ENCODE results near the gene EIF4E1B.

The EIF4E1B gene

GRCh38 chr5:176619569-176620332 lies 10.7 kb upstream of the EIF4E1B start:
- Histone ChIP-seq H4K91ac (ENCODE audit: low read length) (peak overlapping the region; percentile 83), H2AK5ac (ENCODE audit: low read length, severe bottlenecking) (no peak overlapping the region), H3K23ac (ENCODE audit: low read length in 2 of 2) (peak overlapping the region; percentile 1 to 99), H3K9ac (ENCODE audit: low read length) (no peak overlapping the region), H2BK120ac (ENCODE audit: low read depth, low read length) (peak overlapping the region; percentile 45), H2BK12ac (ENCODE audit: low read length in 2 of 2) (peak overlapping the region; percentile 0 to 47), H2AFZ (ENCODE audit: low read depth, low read length) (no peak overlapping the region), H2BK15ac (ENCODE audit: low read depth, poor library complexity, severe bottlenecking) (peak overlapping the region; percentile 29), H3K27me3 (ENCODE audit: control insufficient read depth in 1 of 2, insufficient read depth in 1 of 2, low read length in 2 of 2) (peaks cover 33 to 37% of the 10 kb centered on the region in 2 experiments), H3K18ac (ENCODE audit: low read depth in 1 of 2, low read length in 2 of 2) (peak overlapping the region; percentile 1 to 71), H3K79me1 (replicated peaks; ENCODE audit: low read length, poor library complexity, severe bottlenecking) (no peaks in the 10 kb centered on the region), H3K4me2 (ENCODE audit: low read length, poor library complexity, severe bottlenecking) (no peak overlapping the region), H3K36me3 (ENCODE audit: control insufficient read depth in 1 of 2, insufficient read depth in 2 of 2, low read depth in 1 of 2, low read length in 2 of 2) (peaks cover 0 to 3% of the 10 kb centered on the region in 2 experiments), H3K14ac (ENCODE audit: low read length in 2 of 2) (no peak overlapping the region), H3K4ac (ENCODE audit: low read depth in 1 of 2, low read length in 2 of 2) (no peak overlapping the region), H3K4me3 (ENCODE audit: insufficient read depth in 1 of 2, low read depth in 1 of 2, low read length in 2 of 2) (peak overlapping the region in 1 of 2 experiments; percentile 59), H3K27ac (ENCODE audit: low read length, poor library complexity, severe bottlenecking) (no peak overlapping the region), H4K8ac (ENCODE audit: low read length) (no peak overlapping the region), H3K4me1 (ENCODE audit: control insufficient read depth, insufficient read depth, low read depth, low read length) (peaks cover 46% of the 10 kb centered on the region), H2BK5ac (ENCODE audit: low read depth, low read length, poor library complexity, severe bottlenecking) (no peak overlapping the region), H3K9me3 (ENCODE audit: control insufficient read depth, low read length) (no peaks in the 10 kb centered on the region)
- no peak for DNase-seq
- 19% methylated on average over 50 of the region's 59 CpGs for WGBS

DNA sequence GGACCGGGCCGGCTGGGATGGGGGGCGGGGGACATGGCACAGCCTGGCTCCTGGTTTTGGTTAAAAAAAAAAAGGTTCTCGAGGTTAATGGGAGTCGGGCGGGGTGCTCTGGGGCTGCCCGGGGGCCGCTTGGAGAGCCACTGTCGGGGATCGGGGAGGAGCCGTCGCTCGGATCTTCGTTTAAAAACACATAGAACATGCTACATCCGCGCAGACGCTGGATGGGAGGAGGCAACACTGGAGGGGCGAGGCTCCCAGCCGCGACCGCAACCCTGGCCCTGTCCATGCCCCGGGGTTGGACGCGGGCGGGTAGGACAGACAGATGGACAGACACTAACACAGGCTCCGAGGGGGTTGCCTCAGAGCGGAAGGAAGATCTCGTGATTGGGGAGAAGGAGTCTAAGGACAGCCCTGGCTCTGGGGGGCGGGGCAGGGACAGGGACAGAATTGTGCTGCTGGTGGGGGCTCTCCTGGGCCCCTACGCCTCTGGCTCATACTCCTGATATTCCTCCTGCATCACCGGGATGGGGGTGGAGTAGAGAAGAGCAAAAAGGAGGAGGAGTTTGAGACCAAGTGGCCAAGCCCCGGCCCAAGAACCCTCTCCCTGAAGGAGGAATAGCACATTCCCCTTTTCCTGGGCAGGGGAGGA lies 10.0 kb upstream of the EIF4E1B start:
- peaks cover 33 to 44% of the 10 kb centered on the region in 2 experiments for H3K27me3 ChIP-seq (ENCODE audit: control insufficient read depth in 1 of 2, insufficient read depth in 1 of 2, low read length in 2 of 2)

DNA sequence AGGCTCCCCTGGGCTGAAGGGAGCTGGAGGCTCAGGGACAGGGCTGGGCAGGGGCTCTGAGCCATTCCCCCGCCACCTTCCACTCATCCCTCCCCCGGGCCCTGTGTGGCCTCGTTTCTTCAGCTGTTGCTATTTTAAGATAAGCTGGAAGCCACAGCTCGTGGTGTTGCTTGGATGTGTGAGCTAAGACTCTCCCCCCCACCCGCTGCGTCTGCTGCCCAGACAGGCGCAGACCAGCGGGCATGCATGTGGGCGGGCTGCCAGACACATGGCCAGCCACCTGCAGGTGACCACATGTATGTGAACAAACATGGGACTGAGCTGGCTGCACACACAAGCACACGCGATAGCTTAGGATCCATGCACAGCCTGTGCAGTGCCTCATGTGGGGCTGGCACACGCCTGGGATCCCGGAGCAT lies 8.8 kb upstream of the EIF4E1B start:
- no peak overlapping the region for H3K4me2 ChIP-seq (ENCODE audit: low read length, poor library complexity, severe bottlenecking)
- H2AFZ ChIP-seq (ENCODE audit: low read depth, low read length): no peak overlapping the region
- peak overlapping the region; percentile 10 to 73 for H3K18ac ChIP-seq (ENCODE audit: low read depth in 1 of 2, low read length in 2 of 2)
- peaks cover 0 to 3% of the 10 kb centered on the region in 2 experiments for H3K36me3 ChIP-seq (ENCODE audit: control insufficient read depth in 1 of 2, insufficient read depth in 2 of 2, low read depth in 1 of 2, low read length in 2 of 2)
- 75% methylated on average over 11 of the region's 13 CpGs for WGBS
- H3K79me1 ChIP-seq (replicated peaks; ENCODE audit: low read length, poor library complexity, severe bottlenecking): no peaks in the 10 kb centered on the region
- H3K27ac ChIP-seq (ENCODE audit: low read length, poor library complexity, severe bottlenecking): no peak overlapping the region
- H3K23ac ChIP-seq (ENCODE audit: low read length in 2 of 2): no peak overlapping the region
- H3K4ac ChIP-seq (ENCODE audit: low read depth in 1 of 2, low read length in 2 of 2): peak overlapping the region in 1 of 2 experiments; percentile 47
- no peak overlapping the region for H2BK5ac ChIP-seq (ENCODE audit: low read depth, low read length, poor library complexity, severe bottlenecking)
- H2AK5ac ChIP-seq (ENCODE audit: low read length, severe bottlenecking): no peak overlapping the region
- H4K91ac ChIP-seq (ENCODE audit: low read length): peak overlapping the region; percentile 65
- H3K27me3 ChIP-seq (ENCODE audit: control insufficient read depth in 1 of 2, insufficient read depth in 1 of 2, low read length in 2 of 2): peaks cover 36 to 50% of the 10 kb centered on the region in 2 experiments
- peaks cover 35% of the 10 kb centered on the region for H3K4me1 ChIP-seq (ENCODE audit: control insufficient read depth, insufficient read depth, low read depth, low read length)
- H3K9ac ChIP-seq (ENCODE audit: low read length): no peak overlapping the region
- no peak overlapping the region for H4K8ac ChIP-seq (ENCODE audit: low read length)
- H2BK120ac ChIP-seq (ENCODE audit: low read depth, low read length): no peak overlapping the region
- no peak overlapping the region for H2BK15ac ChIP-seq (ENCODE audit: low read depth, poor library complexity, severe bottlenecking)
- no peak overlapping the region for H3K4me3 ChIP-seq (ENCODE audit: insufficient read depth in 1 of 2, low read depth in 1 of 2, low read length in 2 of 2)
- H3K14ac ChIP-seq (ENCODE audit: low read length in 2 of 2): peak overlapping the region in 1 of 2 experiments; percentile 66
- H2BK12ac ChIP-seq (ENCODE audit: low read length in 2 of 2): peak overlapping the region; percentile 37 to 75
- H3K9me3 ChIP-seq (ENCODE audit: control insufficient read depth, low read length): no peaks in the 10 kb centered on the region
- DNase-seq: peak; percentile 45

More for the DNA sequence above, 10.0 kb upstream of the EIF4E1B start:
- Histone ChIP-seq H2BK5ac (ENCODE audit: low read depth, low read length, poor library complexity, severe bottlenecking) (no peak overlapping the region), H4K8ac (ENCODE audit: low read length) (no peak overlapping the region), H3K4me3 (ENCODE audit: insufficient read depth in 1 of 2, low read depth in 1 of 2, low read length in 2 of 2) (peak overlapping the region in 1 of 2 experiments; percentile 59), H2BK120ac (ENCODE audit: low read depth, low read length) (peak overlapping the region; percentile 45), H3K23ac (ENCODE audit: low read length in 2 of 2) (no peak overlapping the region), H2AK5ac (ENCODE audit: low read length, severe bottlenecking) (peak overlapping the region; percentile 16), H3K4me1 (ENCODE audit: control insufficient read depth, insufficient read depth, low read depth, low read length) (peaks cover 44% of the 10 kb centered on the region), H2BK12ac (ENCODE audit: low read length in 2 of 2) (peak overlapping the region; percentile 75 to 95), H3K9me3 (ENCODE audit: control insufficient read depth, low read length) (no peaks in the 10 kb centered on the region), H3K27ac (ENCODE audit: low read length, poor library complexity, severe bottlenecking) (no peak overlapping the region), H3K14ac (ENCODE audit: low read length in 2 of 2) (no peak overlapping the region), H3K79me1 (replicated peaks; ENCODE audit: low read length, poor library complexity, severe bottlenecking) (no peaks in the 10 kb centered on the region), H2AFZ (ENCODE audit: low read depth, low read length) (peak overlapping the region; percentile 29), H3K36me3 (ENCODE audit: control insufficient read depth in 1 of 2, insufficient read depth in 2 of 2, low read depth in 1 of 2, low read length in 2 of 2) (peaks cover 0 to 3% of the 10 kb centered on the region in 2 experiments), H3K18ac (ENCODE audit: low read depth in 1 of 2, low read length in 2 of 2) (peak overlapping the region; percentile 40 to 85), H3K4ac (ENCODE audit: low read depth in 1 of 2, low read length in 2 of 2) (peak overlapping the region; percentile 47 to 56), H3K4me2 (ENCODE audit: low read length, poor library complexity, severe bottlenecking) (peak overlapping the region; percentile 32), H3K9ac (ENCODE audit: low read length) (no peak overlapping the region), H2BK15ac (ENCODE audit: low read depth, poor library complexity, severe bottlenecking) (peak overlapping the region; percentile 33), H4K91ac (ENCODE audit: low read length) (peak overlapping the region; percentile 90)
- peak; percentile 84 for DNase-seq
- 20% methylated on average over 22 of the region's 32 CpGs for WGBS

GRCh38 chr5:176624142-176624541 lies 6.3 kb upstream of the EIF4E1B start:
- Histone ChIP-seq H3K27me3 (ENCODE audit: control insufficient read depth in 1 of 2, insufficient read depth in 1 of 2, low read length in 2 of 2) (peaks cover 47 to 53% of the 10 kb centered on the region in 2 experiments), H3K9ac (ENCODE audit: low read length) (no peak overlapping the region), H3K18ac (ENCODE audit: low read depth in 1 of 2, low read length in 2 of 2) (no peak overlapping the region), H4K91ac (ENCODE audit: low read length) (no peak overlapping the region), H2BK5ac (ENCODE audit: low read depth, low read length, poor library complexity, severe bottlenecking) (no peak overlapping the region), H2BK15ac (ENCODE audit: low read depth, poor library complexity, severe bottlenecking) (no peak overlapping the region), H3K23ac (ENCODE audit: low read length in 2 of 2) (no peak overlapping the region), H2BK120ac (ENCODE audit: low read depth, low read length) (no peak overlapping the region), H3K4me2 (ENCODE audit: low read length, poor library complexity, severe bottlenecking) (no peak overlapping the region), H3K27ac (ENCODE audit: low read length, poor library complexity, severe bottlenecking) (no peak overlapping the region), H4K8ac (ENCODE audit: low read length) (no peak overlapping the region), H2AFZ (ENCODE audit: low read depth, low read length) (no peak overlapping the region), H2BK12ac (ENCODE audit: low read length in 2 of 2) (no peak overlapping the region), H3K4me3 (ENCODE audit: insufficient read depth in 1 of 2, low read depth in 1 of 2, low read length in 2 of 2) (no peak overlapping the region), H3K4ac (ENCODE audit: low read depth in 1 of 2, low read length in 2 of 2) (no peak overlapping the region), H3K9me3 (ENCODE audit: control insufficient read depth, low read length) (no peaks in the 10 kb centered on the region), H3K36me3 (ENCODE audit: control insufficient read depth in 1 of 2, insufficient read depth in 2 of 2, low read depth in 1 of 2, low read length in 2 of 2) (no peaks in the 10 kb centered on the region), H3K14ac (ENCODE audit: low read length in 2 of 2) (no peak overlapping the region), H2AK5ac (ENCODE audit: low read length, severe bottlenecking) (no peak overlapping the region), H3K79me1 (replicated peaks; ENCODE audit: low read length, poor library complexity, severe bottlenecking) (no peaks in the 10 kb centered on the region), H3K4me1 (ENCODE audit: control insufficient read depth, insufficient read depth, low read depth, low read length) (peaks cover 38% of the 10 kb centered on the region)
- WGBS: 84% methylated on average over 4 of the region's 4 CpGs
- no peak for DNase-seq
